Right atrium auricular region (tissue), 2 donors: ENCODE results near the gene IFNA8. TPM values are rescaled to one million over a fixed set of nuclear protein-coding genes. Genes with fewer than 3 reads are reported as not detected.
A peak's percentile ranks its signal among the peaks of the same experiment; 100 is the strongest.

Experiments used
- DNase-seq: peaks from one replicate; pipeline ENCODE4 v3.0.0-alpha.2; 2019; ENCODE audit warnings: low spot score
- H3K27ac ChIP-seq, 2 donors: fragments of 200-600 bp; sonication (generic); 1 replicate in 1 of 2; 2 replicates in 1 of 2; pipeline ENCODE4 v1.5.1; 2016 to 2019
- H3K27me3 ChIP-seq, 2 donors: fragments of 200-600 bp; sonication (generic); one replicate each; pipeline versions ENCODE4 v1.5.1 to v1.6.0; 2017 to 2019
- H3K36me3 ChIP-seq: fragments of 200-600 bp; sonication (generic); one replicate; pipeline ENCODE4 v1.5.1; 2016
- H3K4me1 ChIP-seq, 2 donors: fragments of 200-600 bp; sonication (generic); one replicate each; pipeline versions ENCODE4 v1.5.1 to v1.6.0; 2017 to 2019
- H3K4me3 ChIP-seq, 2 donors: fragments of 200-600 bp; sonication (generic); 1 replicate in 1 of 2; 2 replicates in 1 of 2; pipeline ENCODE4 v1.5.1; 2017 to 2019; ENCODE audit warnings: mild to moderate bottlenecking in 1 of 2, moderate library complexity in 1 of 2
- H3K9me3 ChIP-seq, 2 donors: fragments of 200-600 bp; sonication (generic); one replicate each; pipeline ENCODE4 v1.5.1; 2019
- total RNA-seq, 2 donors: library from RNA; depleted of rRNA; stranded (reverse); fragments of >200 nt; gene quantifications; one replicate each; pipeline ENCODE4 v1.1.0, GENCODE V29; 2016
- TF ChIP-seq, protein P1 (sequence below), 2 donors: fragments of 200-600 bp; sonication (generic); IDR thresholded peaks; one replicate each; pipeline ENCODE4 v1.5.1; 2019; ENCODE audit warnings: antibody characterized with exemption in 2 of 2

IFNA8 gene
- total RNA-seq, 2 donors from 2014 or later: not detected

DNA sequence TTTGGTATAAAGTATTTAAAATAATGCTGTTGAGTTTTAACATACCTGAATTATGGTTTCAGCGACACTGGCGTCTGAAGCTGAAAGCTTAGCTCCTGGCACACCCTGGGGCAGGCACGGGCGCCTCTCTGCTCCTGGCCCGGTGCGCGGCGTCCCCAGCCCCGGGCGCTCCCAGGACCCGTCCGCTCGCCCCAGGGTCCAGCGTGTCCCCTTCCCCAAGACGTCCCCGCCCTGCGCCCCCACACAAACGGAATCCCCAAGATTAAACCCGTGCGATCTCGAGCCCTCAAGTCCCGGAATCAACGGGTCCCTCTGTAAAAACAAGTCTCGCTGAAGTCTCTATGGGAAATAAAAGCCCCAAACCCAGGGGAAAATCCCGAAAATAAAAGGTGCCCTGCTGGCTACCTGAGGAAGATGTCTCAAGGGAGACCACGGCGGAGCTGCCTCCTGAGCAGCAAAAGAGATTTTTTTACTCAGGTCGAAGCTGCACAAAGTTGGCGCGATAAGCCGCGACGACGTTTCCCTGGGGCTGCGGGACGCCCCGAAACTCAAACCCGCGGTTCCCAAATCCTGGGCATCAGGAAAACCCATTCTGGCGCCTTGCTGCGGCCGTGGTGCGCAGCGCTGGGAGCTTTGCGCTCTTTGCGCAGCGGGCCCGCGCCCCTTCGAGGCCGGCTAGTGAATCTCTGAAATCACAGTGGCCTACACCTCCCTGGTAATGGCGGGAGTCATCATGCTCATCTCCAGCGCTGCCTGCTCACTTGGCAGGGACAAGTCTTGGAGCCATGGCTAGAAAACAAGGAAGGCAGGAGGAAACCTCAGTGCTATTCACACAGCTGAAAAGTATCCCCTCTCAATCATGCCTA lies 6.3 kb upstream of the IFNA8 start:
- H3K27me3 ChIP-seq: no peaks in the 10 kb centered on the region
- TF ChIP-seq, protein P1, sequence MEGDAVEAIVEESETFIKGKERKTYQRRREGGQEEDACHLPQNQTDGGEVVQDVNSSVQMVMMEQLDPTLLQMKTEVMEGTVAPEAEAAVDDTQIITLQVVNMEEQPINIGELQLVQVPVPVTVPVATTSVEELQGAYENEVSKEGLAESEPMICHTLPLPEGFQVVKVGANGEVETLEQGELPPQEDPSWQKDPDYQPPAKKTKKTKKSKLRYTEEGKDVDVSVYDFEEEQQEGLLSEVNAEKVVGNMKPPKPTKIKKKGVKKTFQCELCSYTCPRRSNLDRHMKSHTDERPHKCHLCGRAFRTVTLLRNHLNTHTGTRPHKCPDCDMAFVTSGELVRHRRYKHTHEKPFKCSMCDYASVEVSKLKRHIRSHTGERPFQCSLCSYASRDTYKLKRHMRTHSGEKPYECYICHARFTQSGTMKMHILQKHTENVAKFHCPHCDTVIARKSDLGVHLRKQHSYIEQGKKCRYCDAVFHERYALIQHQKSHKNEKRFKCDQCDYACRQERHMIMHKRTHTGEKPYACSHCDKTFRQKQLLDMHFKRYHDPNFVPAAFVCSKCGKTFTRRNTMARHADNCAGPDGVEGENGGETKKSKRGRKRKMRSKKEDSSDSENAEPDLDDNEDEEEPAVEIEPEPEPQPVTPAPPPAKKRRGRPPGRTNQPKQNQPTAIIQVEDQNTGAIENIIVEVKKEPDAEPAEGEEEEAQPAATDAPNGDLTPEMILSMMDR (IDR thresholded peaks at IDR 0.05): no peak
- peak overlapping the region in 1 of 2 donors; percentile 38 for H3K4me3 ChIP-seq
- no peaks in the 10 kb centered on the region for H3K36me3 ChIP-seq
- H3K4me1 ChIP-seq: peaks cover 0 to 9% of the 10 kb centered on the region in 2 donors
- H3K9me3 ChIP-seq: no peaks in the 10 kb centered on the region
- no peak for DNase-seq
- H3K27ac ChIP-seq: no peak overlapping the region

DNA sequence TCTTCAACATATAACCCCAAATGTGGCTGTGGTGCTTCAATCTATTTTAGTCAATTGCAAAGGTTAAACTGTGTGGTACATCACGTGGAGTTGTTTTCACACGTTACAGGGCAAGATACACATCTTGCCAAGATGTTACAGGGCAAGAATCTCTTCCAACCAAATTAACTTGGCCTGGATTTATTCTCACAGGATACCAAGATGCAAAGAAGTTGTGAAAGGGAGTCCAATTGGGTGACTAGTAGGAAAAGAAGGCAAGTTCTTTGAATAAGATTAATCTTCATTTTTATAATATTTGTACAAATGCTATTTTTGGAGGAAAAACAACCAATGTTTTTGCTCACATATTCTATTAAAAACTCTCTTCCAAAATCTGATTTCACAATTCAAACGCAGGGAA lies 4.8 kb upstream of the IFNA8 start:
- Histone ChIP-seq H3K27me3 (no peaks in the 10 kb centered on the region), H3K9me3 (no peaks in the 10 kb centered on the region)
- TF ChIP-seq, protein P1 (IDR thresholded peaks at IDR 0.05): no peak

DNA sequence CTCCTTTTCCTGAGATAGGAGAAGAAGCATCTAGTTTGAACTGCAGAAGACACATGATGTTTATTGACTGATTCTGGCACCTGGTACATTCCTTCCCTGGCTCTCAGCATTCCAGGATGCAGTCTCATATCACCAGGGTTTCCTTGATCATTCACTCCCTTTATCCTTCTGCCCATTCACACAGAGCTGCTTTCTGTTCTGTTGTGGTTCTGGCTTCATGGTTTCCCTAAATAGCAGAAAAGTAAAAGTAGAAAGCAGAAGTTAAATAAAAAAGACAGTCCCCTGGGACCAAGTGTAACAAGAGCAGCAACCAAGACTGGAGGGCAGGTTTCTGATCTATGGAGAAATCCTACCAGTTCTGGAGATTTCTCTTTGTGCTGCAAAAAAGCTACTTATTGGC lies 3.2 kb downstream of the IFNA8 start:
- Histone ChIP-seq H3K4me3 (no peak overlapping the region), H3K4me1 (no peaks in the 10 kb centered on the region), H3K27ac (no peak overlapping the region), H3K36me3 (no peaks in the 10 kb centered on the region), H3K27me3 (no peaks in the 10 kb centered on the region), H3K9me3 (no peaks in the 10 kb centered on the region)
- TF ChIP-seq, protein P1 (IDR thresholded peaks at IDR 0.05): no peak
- no peak for DNase-seq

More for the DNA sequence above, 4.8 kb upstream of the IFNA8 start:
- no peaks in the 10 kb centered on the region for H3K36me3 ChIP-seq
- H3K4me1 ChIP-seq: peaks cover 0 to 9% of the 10 kb centered on the region in 2 donors
- H3K4me3 ChIP-seq: no peak overlapping the region
- H3K27ac ChIP-seq: no peak overlapping the region
- DNase-seq: no peak

DNA sequence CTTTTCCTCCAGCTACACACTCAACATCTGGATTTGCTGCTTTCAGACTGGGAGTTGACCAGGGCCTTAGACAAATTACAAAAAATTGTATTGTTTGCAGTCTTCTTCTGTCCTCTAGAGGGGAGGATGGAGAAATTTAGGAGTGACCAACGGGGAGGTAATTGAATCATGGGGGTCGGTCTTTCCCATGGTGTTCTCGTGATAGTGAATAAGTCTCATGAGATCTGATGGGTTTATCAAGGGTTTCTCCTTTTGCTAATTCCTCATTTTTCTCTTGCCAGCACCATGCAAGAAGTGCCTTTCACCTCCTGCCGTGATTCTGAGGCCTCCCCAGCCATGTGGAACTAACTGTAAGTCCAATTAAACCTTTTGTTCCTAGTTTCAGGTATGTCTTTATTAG lies 4.2 kb downstream of the IFNA8 start:
- no peak for DNase-seq
- H3K36me3 ChIP-seq: no peaks in the 10 kb centered on the region
- TF ChIP-seq, protein P1 (IDR thresholded peaks at IDR 0.05): no peak
- H3K9me3 ChIP-seq: no peaks in the 10 kb centered on the region
- H3K27me3 ChIP-seq: no peaks in the 10 kb centered on the region
- H3K4me3 ChIP-seq: no peak overlapping the region
- H3K4me1 ChIP-seq: no peaks in the 10 kb centered on the region
- H3K27ac ChIP-seq: no peak overlapping the region

DNA sequence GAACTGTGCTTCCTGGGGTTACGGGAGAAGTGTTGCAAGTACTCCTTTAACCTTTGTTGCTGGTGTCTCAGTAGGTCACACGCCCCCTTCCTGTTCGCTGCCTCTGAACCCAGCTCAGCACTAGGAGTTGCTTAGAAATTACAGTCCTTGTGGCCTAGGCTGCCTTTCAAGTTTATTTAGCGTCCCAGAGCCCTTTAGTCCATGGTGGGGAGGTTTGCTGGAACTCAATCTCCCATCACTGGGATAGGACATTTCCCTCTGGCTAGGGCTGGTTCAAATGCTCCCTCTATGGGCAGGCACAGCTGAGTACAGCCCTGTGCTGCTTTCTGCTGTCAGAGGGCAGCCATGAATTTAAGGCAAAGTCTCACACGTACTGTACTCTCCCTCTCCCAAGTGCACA lies 4.7 kb downstream of the IFNA8 start:
- H3K36me3 ChIP-seq: no peaks in the 10 kb centered on the region
- no peaks in the 10 kb centered on the region for H3K9me3 ChIP-seq
- no peak overlapping the region for H3K27ac ChIP-seq
- DNase-seq: no peak
- H3K4me1 ChIP-seq: no peaks in the 10 kb centered on the region
- TF ChIP-seq, protein P1 (IDR thresholded peaks at IDR 0.05): no peak
- H3K27me3 ChIP-seq: no peaks in the 10 kb centered on the region
- H3K4me3 ChIP-seq: no peak overlapping the region
